ENCODE measurements around the gene GNAS-AS1.

DNA sequence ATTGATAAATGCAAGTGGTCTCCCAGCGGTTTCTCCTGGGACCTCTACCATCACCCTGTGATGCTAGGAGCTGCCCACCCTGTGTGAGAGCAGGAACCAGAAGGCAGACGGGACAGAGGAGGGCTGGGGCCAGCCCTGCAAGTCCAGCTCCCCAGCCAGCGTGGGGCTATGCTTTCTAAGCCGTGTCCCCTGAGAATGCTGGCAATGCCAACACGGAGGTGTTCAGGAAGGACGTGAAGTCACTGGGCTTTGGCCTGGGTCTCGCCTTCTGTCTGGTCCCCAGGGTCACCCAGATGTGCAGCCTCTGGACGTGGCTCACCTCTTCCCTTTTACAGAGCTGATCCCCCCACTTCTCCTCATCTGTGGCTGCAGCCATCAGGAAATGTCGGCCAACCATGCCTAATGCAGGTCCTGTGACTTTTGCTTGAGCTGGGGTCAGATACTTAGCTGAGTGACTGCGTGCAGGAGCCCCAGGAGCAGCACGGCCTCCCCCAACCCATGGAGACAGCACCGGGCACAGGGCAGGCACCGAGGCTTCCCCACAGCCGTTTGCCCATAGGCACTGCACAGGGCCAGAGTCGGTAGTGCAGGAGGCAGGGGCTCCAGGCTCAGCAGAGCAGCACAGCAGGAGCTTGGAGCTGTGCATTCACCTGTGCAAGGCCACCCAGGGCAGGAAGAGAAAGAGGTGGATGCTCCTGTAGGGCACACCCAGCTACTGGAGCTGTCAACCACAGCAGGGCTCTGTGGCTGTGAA lies 66.2 kb downstream of the GNAS-AS1 start:
- no peak for TF ChIP-seq EZH2 (IDR thresholded peaks at IDR 0.05; ENCODE audit: borderline replicate concordance)
- TF ChIP-seq, protein P1, sequence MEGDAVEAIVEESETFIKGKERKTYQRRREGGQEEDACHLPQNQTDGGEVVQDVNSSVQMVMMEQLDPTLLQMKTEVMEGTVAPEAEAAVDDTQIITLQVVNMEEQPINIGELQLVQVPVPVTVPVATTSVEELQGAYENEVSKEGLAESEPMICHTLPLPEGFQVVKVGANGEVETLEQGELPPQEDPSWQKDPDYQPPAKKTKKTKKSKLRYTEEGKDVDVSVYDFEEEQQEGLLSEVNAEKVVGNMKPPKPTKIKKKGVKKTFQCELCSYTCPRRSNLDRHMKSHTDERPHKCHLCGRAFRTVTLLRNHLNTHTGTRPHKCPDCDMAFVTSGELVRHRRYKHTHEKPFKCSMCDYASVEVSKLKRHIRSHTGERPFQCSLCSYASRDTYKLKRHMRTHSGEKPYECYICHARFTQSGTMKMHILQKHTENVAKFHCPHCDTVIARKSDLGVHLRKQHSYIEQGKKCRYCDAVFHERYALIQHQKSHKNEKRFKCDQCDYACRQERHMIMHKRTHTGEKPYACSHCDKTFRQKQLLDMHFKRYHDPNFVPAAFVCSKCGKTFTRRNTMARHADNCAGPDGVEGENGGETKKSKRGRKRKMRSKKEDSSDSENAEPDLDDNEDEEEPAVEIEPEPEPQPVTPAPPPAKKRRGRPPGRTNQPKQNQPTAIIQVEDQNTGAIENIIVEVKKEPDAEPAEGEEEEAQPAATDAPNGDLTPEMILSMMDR (IDR thresholded peaks at IDR 0.05; ENCODE audit: poor library complexity): no peak
- no peak for TF ChIP-seq EZH2phosphoT487 (IDR thresholded peaks at IDR 0.05; ENCODE audit: low read depth, severe bottlenecking, unreplicated experiment)
